Stimulated activated CD4-positive, alpha-beta T cell treated with anti-CD3 and anti-CD28 coated beads, Interleukin-4, amount 100 ng/mL, for 1 hour (primary cell): Measurements from ENCODE around the gene DALRD3.
A peak's percentile ranks its signal among the peaks of the same experiment; 100 is the strongest.
"Not testable (repeated sequence)": the region's sequence is repeated elsewhere in the genome, so short reads cannot be mapped to it uniquely, and the experiment has no call there.

ENCODE experiments used
- DNase-seq: peaks from one replicate; pipeline ENCODE4 v3.0.0-alpha.2; 2020

Gene DALRD3

GRCh38 chr3:49021813-49022687 is 3.7 kb upstream of the DALRD3 start, which contains the start of gene NDUFAF3:
Gene NDUFAF3 (plus strand): TSS chr3:49022121. CDS start chr3:49022145, 24 bp downstream.
- DNase-seq, result peak; percentile 94

- DNase-seq, result peak; percentile 99
These were observed 2.9 kb upstream of the DALRD3 start for GRCh38 chr3:49021213-49021812.

- DNase-seq, result no peak
These were observed 2.2 kb upstream of the DALRD3 start for GRCh38 chr3:49020330-49021212.

- DNase-seq, result no peak
These were observed 1.6 kb upstream of the DALRD3 start for GRCh38 chr3:49019941-49020329.

- no peak for DNase-seq
These were observed 277 bp upstream of the DALRD3 start for GRCh38 chr3:49018707-49019006.

GRCh38 chr3:49017229-49017970 is 980 bp downstream of the DALRD3 start:
- no peak for DNase-seq

- no peak for DNase-seq
These were observed 1.8 kb downstream of the DALRD3 start for GRCh38 chr3:49016414-49017228.

GRCh38 chr3:49015765-49016164 is 2.6 kb downstream of the DALRD3 start:
- DNase-seq, result no peak

- DNase-seq, result no peak
These were observed 3.3 kb downstream of the DALRD3 start for GRCh38 chr3:49015072-49015471.

GRCh38 chr3:49013738-49014660 is 4.4 kb downstream of the DALRD3 start:
- DNase-seq, result peak; percentile 54

- DNase-seq, result no peak
These were observed 5.2 kb downstream of the DALRD3 start for GRCh38 chr3:49013113-49013737.

GRCh38 chr3:49012441-49013017 is 5.9 kb downstream of the DALRD3 start:
- no peak for DNase-seq

GRCh38 chr3:49009396-49009795 is 9.0 kb downstream of the DALRD3 start:
- DNase-seq, result no peak

GRCh38 chr3:49008627-49009026 is 9.8 kb downstream of the DALRD3 start:
- DNase-seq, result not testable (repeated sequence)

GRCh38 chr3:49007771-49008528 is 10.4 kb downstream of the DALRD3 start:
- peak; percentile 87 for DNase-seq

GRCh38 chr3:49007068-49007770 is 11.2 kb downstream of the DALRD3 start, which contains the start of gene WDR6:
Gene WDR6 (plus strand): TSS chr3:49007391. CDS start chr3:49007432, 41 bp downstream.
- peak; percentile 96 for DNase-seq

- no peak for DNase-seq
These were observed 11.8 kb downstream of the DALRD3 start for GRCh38 chr3:49006408-49007067.

GRCh38 chr3:49005998-49006397 is 12.4 kb downstream of the DALRD3 start:
- DNase-seq, result no peak
